ENCODE results near the gene MAZ.

The MAZ gene

DNA sequence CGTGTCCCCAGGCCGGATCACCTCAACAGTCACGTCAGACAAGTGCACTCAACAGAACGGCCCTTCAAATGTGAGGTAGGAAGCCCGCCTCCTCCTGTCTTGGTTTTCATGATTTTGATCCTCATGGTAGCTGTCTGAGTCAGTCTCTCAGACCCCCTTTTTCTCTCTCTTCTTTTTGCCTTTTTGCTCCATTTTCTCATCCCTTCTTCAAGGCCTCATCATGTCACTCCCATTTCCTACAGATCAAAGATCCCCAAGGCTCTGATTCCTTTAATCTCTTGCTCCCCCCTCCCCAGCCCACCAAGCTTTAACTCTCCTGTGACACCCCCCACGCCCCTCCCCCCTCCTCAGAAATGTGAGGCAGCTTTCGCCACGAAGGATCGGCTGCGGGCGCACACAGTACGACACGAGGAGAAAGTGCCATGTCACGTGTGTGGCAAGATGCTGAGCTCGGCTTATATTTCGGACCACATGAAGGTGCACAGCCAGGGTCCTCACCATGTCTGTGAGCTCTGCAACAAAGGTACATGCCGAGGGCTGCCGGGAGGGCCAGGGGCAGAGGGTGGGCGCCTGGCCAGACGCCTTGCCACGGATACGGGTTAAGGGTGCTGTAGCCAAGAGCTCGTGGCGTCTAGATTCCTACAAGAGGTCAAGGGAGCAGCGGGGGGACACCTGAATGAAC is 2.0 kb downstream of the MAZ start:
- TF ChIP-seq NFIC (IDR thresholded peaks at IDR 0.05) (no peak), EP300 (IDR thresholded peaks at IDR 0.05; ENCODE audit: borderline replicate concordance) (no peak), REST (IDR thresholded peaks at IDR 0.05; ENCODE audit: low read depth) (no peak), FOXM1 (IDR thresholded peaks at IDR 0.05; ENCODE audit: borderline replicate concordance, low read depth) (no peak), TEAD4 (IDR thresholded peaks at IDR 0.05) (no peak), EGR1 (IDR thresholded peaks at IDR 0.05) (no peak; the same call in 1 of the 2 replicates), ZBTB7A (IDR thresholded peaks at IDR 0.05; ENCODE audit: low read depth) (no peak), TAF1 (IDR thresholded peaks at IDR 0.05; ENCODE audit: low read depth) (no peak), CREB1 (IDR thresholded peaks at IDR 0.05; ENCODE audit: low read depth) (no peak), MAX (IDR thresholded peaks at IDR 0.05) (no peak), RAD21 (IDR thresholded peaks at IDR 0.05; ENCODE audit: low read depth) (no peak), YY1 (IDR thresholded peaks at IDR 0.05; ENCODE audit: low read depth) (no peak), TCF12 (IDR thresholded peaks at IDR 0.05; ENCODE audit: low read depth) (no peak), CEBPB (IDR thresholded peaks at IDR 0.05) (no peak)
- TF ChIP-seq, protein P1, sequence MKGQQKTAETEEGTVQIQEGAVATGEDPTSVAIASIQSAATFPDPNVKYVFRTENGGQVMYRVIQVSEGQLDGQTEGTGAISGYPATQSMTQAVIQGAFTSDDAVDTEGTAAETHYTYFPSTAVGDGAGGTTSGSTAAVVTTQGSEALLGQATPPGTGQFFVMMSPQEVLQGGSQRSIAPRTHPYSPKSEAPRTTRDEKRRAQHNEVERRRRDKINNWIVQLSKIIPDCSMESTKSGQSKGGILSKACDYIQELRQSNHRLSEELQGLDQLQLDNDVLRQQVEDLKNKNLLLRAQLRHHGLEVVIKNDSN (IDR thresholded peaks at IDR 0.05), result no peak

DNA sequence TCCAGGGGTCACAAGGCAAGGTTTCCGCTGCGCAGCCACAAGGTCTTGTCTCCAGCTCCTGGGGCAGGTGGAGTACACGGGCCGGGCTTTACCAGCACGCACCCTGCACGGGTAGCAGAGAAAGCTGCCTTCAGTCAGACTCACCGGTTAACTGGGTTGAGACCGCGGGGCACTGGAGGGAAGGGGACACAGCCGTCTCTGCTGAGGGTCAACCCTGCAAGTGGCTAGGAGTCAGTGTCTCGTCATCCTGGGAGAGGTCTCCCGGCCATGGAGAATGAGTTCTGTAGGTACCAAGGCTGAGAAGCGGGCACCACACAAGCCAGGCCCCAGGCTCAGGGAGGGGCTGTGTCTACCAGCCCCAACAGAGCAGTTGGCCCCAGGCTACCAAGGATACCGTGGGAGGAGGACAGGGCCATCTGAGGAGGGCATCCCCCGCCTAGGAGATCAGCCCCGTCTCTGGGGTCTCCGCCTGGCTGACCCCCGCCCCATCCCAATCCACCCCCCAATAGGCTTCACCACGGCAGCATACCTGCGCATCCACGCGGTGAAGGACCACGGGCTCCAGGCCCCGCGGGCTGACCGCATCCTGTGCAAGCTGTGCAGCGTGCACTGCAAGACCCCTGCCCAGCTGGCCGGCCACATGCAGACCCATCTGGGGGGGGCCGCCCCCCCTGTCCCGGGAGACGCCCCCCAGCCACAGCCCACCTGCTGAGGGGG is 2.9 kb downstream of the MAZ start:
- no peak for TF ChIP-seq TCF12 (IDR thresholded peaks at IDR 0.05; ENCODE audit: low read depth)
- TF ChIP-seq EP300 (IDR thresholded peaks at IDR 0.05; ENCODE audit: borderline replicate concordance), result no peak
- no peak for TF ChIP-seq EGR1 (IDR thresholded peaks at IDR 0.05)
- TF ChIP-seq FOXM1 (IDR thresholded peaks at IDR 0.05; ENCODE audit: borderline replicate concordance, low read depth), result no peak
- TF ChIP-seq TAF1 (IDR thresholded peaks at IDR 0.05; ENCODE audit: low read depth), result no peak
- TF ChIP-seq CEBPB (IDR thresholded peaks at IDR 0.05), result no peak
- no peak for TF ChIP-seq YY1 (IDR thresholded peaks at IDR 0.05; ENCODE audit: low read depth)
- no peak for TF ChIP-seq REST (IDR thresholded peaks at IDR 0.05; ENCODE audit: low read depth)
- TF ChIP-seq CREB1 (IDR thresholded peaks at IDR 0.05; ENCODE audit: low read depth), result no peak

DNA sequence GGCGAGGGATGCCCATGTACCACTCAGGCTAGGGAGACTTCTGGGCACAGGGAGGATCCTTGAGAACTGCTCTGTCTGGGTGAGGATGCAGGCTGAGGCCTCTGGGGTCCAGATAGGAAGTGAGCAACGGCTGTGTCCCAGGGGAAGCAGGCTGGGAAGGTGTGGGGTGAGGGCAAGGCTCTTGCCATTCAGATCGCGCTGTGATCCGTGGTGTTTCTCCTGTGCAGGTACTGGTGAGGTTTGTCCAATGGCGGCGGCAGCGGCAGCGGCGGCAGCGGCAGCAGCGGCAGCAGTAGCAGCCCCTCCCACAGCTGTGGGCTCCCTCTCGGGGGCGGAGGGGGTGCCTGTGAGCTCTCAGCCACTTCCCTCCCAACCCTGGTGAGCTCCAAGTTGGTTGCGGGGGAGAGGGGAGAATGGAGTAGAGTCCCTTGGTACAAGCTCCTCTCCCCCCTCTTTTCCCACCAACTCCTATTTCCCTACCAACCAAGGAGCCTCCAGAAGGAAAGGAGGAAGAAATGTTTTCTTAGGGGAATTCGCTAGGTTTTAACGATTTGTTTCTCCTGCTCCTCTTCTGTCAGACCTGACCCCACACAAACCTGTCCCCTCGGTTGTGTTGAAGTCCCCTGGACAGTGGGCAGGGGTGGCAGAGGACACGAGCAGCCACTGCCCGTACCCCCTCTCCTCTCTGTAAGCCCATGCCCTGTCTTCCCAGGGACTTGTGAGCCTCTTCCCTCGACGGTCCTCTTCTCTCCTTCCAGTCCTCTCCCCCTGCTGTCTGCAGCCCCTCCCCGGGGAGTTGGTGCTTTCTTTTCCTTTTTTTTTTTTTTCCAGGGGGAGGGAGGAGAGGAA is 3.7 kb downstream of the MAZ start:
- TF ChIP-seq EP300 (IDR thresholded peaks at IDR 0.05; ENCODE audit: borderline replicate concordance) (no peak), CREB1 (IDR thresholded peaks at IDR 0.05; ENCODE audit: low read depth) (no peak), MAX (IDR thresholded peaks at IDR 0.05) (no peak), EGR1 (IDR thresholded peaks at IDR 0.05) (no peak), TEAD4 (IDR thresholded peaks at IDR 0.05) (no peak), REST (IDR thresholded peaks at IDR 0.05; ENCODE audit: low read depth) (no peak), NFIC (IDR thresholded peaks at IDR 0.05) (no peak), TCF12 (IDR thresholded peaks at IDR 0.05; ENCODE audit: low read depth) (no peak), ZBTB7A (IDR thresholded peaks at IDR 0.05; ENCODE audit: low read depth) (no peak), FOXM1 (IDR thresholded peaks at IDR 0.05; ENCODE audit: borderline replicate concordance, low read depth) (no peak), RAD21 (IDR thresholded peaks at IDR 0.05; ENCODE audit: low read depth) (no peak), CEBPB (IDR thresholded peaks at IDR 0.05) (no peak), YY1 (IDR thresholded peaks at IDR 0.05; ENCODE audit: low read depth) (no peak), TAF1 (IDR thresholded peaks at IDR 0.05; ENCODE audit: low read depth) (no peak)
- TF ChIP-seq, protein P1 (IDR thresholded peaks at IDR 0.05), result no peak

Data from Ishikawa (cell line).